GM21786 (cell line): Measurements from ENCODE around the gene LRRC59.

Experiments
- ATAC-seq: cut with Tn5 transposase; IDR thresholded peaks from one replicate; pipeline ENCODE4 v1.9.1; 2021; ENCODE audit not compliant: unreplicated experiment

The LRRC59 gene

DNA sequence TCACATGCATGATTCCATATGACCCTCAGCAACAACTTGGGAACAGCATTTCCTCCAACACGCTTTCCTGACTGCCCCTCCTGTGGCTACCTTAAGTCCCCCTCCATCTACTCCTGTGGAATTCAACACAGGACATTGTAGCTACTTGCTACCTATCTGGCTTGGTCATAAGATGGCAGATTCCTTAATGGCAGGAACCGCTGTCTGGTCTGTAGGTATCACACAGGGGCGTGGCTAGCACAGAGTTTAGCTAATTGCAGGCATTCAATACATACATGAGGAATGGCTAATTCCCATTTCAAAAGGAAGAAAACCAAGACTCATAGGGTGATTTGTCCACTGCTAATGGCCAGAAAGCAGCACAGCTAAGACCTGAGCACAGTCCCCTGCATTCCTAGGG lies 8.6 kb downstream of the LRRC59 start:
- no peak for ATAC-seq

DNA sequence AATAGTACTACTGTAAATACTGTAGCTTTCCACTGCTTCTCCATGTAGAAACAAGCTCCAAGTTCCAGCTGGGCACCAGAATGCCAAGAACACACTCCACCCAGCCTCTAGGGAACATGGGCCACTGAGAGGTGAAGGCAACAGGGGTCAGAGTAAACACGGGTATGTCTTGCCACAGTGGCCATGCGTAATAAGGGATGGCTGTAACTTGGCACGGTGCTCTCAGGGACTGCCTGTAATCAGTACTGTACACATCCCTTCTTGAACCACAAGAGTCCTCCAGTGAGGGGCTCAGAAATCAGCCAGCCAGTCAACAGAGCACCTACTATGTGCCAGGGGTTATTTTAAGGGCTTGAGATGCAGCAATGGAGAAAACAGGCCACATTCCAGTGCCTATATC lies 10.8 kb downstream of the LRRC59 start:
- ATAC-seq, result no peak

DNA sequence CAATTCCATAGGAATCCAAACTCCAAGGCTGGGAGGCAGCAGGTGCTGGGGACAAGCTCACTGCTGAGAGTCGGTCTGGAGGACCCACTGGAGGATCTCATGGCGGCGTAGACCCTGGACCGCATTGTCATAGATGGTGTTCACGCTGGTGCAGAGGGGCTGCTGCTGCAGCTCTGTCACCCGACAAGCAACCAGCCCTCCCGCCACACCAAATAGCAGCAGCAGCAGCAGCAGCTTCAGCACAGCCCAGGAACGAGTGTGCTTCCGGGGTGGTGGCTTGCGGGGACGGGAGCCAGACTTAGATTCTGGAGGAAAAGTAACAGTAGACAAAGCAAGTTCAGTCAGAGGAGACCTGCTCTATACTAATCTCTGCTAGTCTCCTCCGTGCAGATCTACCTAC lies 14.4 kb downstream of the LRRC59 start:
- no peak for ATAC-seq

DNA sequence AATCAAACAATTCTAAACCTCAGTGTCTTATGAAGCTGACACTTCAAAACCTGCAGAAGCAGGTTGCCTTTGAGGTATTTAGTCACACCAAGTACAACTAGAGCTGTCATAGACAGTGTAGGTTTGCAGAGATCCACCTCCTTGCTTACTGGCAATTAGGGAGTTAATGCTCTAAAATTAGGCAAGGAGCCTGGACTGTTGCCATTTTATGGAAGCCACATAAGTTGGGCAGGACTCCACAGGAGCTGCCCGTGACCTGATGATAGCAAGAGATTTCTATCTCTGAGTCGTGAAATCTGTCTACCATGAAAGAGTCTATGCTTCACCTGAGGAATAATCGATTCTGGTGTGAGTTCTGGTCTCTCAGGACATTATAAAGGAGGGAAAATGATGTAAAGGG lies 15.4 kb downstream of the LRRC59 start:
- no peak for ATAC-seq

DNA sequence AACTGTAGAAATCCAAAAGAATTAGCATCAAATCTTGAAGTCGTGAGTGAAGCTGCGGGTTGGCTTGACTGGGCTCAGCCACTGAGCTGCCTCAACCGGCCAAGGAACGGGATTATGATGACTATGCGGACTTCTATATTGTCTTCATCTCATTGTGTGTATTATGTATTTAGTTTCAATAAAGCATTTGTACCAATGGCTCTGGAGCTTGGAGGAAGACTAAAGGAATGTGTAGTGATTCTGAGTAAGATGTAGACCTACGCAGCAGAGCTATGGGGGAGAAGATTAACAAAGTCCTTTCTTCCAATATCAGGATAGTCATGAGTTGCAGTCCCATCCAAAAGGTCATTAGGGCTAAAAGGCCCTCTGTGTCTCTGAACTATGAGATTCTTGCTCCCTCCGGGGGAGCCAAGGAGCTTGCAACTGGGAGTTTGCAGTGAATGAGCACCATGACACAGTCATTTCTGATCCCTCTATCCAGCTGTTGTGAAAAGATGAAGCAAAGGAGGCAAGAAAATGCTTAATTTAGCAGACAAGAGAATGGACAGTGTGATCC lies 16.0 kb downstream of the LRRC59 start:
- no peak for ATAC-seq

DNA sequence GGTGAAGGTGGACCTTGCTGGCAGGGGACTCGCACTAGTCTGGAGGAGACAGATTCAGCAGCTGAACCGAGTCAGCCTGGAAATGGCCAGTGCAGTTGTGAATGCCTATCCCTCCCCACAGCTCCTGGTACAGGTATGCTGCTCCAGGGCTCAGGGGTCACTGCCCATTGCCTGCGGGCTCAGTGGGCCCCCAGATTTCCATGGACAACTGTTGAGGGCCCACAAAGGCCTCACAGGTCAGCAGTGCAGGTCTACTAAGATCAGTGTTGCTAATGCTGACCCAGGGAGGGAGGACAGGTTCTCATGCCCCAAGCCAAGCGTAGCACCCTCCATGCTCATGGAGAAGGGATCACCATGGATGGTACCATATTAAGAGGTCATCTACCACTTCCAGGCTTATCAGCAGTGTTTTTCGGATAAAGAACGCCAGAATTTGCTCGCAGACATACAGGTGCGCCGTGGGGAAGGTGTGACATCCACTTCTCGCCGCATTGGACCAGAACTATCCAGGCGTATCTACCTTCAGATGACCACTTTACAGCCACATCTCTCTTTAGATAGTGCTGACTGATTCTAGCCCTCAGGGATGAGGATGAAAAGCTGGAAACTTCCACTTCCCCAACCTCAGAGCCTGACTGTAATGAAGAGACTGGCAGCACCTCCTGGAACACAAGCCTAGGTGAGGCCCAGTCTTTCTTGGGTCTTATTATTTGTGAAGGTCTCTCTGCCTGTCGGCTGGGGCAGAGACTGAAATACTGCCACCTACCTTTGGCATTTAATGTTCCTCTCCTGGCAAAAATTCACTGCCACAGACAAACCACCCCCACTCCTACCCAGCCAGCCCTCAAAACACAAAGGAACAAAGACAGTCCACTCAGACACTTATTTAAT lies 16.7 kb downstream of the LRRC59 start:
- no peak for ATAC-seq

DNA sequence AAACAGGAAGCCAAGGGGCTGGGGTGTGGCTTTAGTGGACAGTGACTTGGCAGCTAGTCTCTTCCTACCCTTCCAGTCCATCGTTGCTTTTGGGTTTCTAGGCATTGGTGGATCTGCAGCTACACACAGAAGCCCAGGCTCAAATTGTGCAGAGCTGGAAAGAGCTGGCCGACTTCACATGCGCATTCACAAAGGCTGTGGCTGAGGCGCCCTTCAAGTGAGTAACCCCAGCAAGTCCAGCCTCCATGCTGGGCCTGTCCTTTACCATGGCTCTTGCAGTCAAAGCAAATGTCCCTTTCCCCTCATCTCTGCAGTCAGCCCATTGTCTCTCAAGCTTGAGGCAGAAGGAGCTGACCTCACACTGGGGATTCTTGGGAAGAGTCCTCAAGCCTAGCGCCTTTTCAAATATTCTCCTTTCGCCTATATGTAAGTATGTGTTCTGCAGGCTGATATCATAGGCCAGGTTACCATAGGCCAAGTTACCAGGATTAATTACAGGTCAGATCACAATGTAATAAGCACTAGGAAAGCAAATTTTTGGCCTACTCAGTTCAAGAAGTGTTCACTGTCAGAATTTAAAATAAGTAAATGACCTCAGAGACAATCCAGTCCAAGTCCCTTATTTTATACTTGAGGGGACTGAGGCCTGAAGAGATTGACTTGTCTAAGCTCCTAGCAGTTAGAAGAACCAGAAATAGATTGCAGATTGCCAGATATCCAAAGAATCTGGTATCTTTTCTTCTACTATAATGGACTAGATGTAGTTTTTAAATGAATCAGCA lies 17.8 kb downstream of the LRRC59 start:
- ATAC-seq, result no peak

DNA sequence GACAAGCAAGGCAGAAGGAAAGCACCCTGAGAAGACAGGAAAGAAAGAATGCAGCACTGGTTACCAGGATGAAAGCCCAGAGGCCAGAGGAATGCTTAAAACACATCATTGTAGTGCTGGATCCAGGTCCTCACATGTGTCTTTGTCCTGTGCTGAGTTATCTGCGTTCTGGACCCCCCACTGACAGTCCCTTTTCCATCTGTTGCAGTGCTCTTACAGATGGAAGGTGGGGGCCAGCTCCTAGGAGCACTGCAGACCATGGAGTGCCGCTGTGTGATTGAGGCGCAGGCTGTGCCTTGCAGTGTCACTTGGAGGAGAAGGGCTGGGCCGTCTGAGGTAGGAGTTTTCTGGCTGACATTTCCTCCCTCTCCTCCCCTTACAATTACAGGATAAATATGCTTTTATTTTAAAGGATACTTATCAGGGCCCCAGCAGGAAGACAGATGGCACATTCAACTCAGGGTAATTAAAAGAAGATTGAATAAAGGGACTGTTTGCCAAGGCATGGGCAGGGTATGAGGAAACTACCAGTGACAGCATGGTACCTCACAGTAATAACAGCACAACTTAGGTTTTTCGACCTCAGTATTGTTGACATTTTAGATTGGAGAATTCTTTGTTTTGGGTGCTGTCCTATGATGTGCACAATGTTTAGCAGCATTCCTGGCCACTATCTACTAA lies 21.3 kb downstream of the LRRC59 start:
- no peak for ATAC-seq

DNA sequence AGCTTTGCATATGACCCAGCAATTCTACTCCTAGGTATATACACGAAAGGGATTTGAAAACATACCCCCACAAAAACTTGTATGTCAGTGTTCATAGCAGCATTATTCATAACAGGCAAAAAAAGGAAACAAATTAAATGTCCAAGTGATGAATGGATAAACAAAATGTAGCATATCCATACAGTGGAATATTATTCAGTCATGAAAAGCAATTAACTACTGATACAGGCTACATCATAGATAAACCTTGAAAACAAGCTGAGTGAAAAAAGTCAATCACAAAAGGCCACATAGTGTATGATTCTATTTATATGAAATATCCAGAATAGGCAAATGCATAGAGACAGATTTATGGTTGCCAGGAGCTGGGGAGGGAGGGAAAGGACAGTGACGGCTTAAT lies 23.6 kb downstream of the LRRC59 start:
- no peak for ATAC-seq

DNA sequence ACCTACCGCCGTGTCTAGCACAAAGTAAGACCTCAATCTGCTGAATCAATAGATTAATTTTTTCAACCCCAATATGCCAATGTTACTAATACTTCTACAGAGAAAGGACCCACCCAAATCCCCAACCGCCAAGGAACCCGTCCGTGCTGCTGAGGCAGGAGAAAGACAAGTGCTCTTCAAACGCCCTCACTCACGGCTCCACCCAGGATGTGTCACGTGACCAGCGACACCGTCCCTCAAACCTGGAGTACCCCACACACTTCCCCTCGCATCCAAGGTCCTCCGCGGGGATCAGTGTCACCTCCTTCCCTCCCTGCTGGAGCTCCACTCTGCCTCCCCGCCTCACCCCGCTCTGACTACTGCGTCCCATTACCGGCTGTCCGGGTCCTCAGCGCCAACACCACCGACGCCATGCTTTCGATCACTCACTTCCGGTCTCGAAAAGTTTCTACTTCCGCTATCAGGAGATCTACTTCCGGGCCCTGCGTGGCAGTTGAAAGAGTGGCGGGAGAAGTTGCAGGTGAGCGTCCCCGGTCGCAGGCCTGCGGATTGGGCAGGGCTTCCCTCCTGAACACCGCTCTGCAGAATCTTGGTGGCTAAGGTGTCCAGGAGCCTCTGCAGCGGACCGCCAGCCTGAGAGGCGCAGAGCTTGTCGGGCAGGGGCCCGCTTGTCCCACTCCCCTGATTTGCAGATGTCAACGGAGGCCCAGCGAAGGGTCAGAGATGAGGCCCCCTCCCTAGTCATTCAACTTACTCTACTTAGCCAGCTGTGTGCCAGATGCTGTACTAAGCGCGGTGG lies 24.4 kb downstream of the LRRC59 start, which contains the start of the genes EME1 and MRPL27:
Gene EME1 (plus strand): TSS at position 472 of the 799 bp plus-strand sequence. CDS start 1,980 bp downstream, outside the sequence.
Gene MRPL27 (minus strand): TSS at position 427 of the 799 bp plus-strand sequence. CDS start 14 bp downstream, at position 413.
- peak; percentile 91 for ATAC-seq

DNA sequence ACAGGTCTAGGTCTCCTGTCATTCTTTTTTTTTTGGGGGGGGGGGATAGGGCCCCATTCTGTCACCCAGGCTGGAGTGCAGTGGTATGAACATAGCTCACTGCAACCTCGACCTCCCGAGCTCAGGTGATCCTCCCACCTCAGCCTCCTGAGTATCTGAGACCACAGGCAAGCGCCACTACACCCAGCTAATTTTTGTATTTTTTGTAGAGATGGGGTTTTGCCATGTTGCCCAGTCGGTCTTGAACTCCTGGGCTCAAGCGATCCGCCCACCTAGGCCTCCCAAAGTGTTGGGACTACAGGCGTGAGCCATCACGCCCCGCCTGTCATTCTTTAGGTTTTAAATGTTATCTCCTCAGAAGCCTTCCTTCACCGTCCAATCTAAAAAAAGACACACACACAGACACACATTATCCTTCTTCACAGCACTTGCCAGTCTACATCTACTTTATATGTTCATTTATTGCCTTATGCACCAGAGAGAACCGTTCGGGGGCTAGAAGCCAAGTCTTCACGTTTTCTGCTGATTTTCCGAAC lies 25.0 kb downstream of the LRRC59 start:
- no peak for ATAC-seq

DNA sequence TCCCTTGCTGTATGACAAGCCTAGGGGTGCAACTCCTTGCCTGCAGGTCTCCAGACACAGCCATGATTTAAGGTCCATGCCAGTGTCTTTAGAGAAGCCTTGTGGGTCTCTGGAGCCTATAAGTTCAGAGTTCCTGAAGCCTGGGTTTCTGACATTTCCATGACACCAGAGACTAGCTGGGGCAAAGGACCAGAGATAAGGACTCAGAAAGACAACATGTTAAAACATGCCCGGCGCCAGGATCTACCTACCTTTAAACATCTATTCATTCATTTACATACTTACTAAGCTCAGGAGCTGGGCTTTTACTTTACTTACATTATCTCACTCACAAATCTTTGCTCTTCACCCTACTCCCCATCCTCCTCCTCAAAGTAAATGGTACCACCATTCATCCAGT lies 25.8 kb downstream of the LRRC59 start:
- ATAC-seq, result no peak

DNA sequence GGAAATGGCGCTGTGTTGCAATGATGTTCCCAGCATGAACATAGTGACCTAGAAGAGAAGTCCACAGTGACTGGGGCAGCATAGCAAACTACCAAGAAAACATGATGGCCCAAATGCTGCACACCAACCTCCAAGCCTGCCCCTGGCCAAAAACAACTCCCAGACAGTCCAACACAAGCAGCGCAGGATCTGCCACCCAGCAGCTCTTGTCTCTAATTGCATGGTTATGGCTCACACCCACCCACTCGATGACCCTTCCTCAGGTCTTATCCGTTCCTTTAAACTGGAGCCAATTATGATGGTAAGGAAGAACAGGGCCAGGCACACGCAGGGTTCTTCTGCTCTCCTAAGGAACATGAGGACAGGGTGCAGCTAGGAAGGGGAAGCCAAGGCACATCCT lies 27.3 kb downstream of the LRRC59 start:
- no peak for ATAC-seq

DNA sequence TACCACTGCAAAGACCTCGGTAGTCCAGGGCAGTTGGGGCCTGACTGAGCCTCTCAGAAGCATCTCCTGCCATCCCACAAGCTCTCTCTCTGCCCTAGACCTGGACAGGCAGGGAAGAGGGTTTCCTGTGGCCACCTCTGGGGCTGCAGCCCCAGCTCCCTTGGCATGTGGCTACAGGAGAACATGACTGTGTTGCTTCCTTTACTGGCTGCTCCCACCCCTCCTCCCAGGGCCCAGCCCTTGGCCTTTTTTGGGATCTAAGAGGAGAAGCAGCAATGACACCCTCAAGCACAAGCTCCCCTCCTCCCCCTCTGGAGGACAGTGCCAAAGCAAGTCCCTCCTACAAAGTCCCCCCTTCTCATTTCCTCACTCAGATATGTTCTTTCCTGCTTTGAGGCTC lies 29.9 kb downstream of the LRRC59 start:
- no peak for ATAC-seq

DNA sequence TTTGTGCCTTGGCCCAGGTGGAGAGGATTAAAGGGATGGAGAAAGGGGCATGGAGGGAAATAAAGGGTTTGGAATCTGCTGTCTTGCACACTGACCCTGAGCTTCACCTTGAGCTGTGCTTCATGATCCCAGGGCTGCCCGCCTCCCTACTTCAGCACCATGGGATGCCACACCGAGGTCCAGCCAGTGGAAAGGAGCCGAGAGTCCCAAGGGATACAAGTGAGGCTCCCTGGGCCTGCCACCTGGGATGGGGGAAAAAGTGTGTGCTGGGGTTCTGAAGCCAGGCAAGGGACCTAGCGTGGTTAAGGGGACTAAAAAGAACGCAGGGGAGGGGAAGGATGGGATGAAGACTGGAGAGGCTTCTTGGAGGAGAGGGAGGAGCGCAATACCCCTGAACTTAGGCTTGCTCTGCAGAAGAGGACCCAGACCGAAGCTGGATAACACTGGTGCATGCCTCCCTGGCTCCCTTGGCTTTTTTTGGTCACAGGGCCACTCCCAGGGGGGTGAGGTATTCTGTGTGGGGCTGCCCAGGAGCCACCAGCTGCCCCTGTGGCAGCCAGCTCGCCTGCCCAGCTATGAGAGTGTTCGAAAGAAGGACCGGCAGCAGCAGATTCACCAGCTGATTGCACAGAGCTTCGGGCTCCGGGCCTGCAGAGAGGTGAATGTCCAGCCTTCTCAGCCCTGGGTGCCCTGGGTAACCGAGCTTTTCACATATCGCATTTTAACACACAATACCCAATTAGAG lies 31.5 kb downstream of the LRRC59 start:
- no peak for ATAC-seq

DNA sequence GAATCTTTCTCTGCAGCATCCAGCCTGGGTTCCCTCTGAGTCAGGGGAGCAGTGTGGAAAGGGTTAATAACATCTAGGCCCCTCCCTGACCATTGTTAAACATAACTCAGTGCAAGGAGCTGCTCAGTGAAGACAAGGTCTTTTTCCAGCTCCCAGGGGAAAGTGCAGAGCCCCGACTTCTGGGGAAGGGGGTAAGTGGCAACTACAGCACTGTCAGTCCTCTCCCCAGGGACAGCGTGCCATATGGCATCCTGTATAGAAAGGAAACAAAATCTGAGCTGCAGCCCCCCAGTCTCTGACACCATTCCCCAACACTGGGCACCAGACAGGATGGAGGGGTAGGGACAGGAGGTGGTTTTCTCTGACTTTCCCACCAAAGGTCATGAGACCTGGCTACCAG lies 32.2 kb downstream of the LRRC59 start:
- no peak for ATAC-seq

DNA sequence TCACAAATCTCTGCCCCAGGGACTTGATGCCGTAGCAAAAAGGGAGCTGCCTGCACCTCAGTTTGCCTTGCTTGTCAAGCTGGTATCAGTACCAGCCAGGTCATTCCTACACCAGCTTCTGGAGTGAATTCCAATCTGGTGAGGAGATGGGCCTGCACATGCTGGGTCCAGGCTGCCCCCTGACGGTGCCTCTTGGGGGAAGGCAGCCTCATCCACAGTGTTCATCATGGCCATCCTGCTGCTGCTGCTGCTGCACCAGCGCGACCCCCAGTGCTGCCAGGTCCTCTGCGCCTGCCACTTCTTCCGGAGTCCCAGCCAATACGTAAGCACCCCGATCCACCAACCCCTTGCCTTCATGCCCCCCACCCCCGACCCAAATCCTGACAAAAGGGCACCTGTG lies 32.6 kb downstream of the LRRC59 start:
- ATAC-seq, result no peak

DNA sequence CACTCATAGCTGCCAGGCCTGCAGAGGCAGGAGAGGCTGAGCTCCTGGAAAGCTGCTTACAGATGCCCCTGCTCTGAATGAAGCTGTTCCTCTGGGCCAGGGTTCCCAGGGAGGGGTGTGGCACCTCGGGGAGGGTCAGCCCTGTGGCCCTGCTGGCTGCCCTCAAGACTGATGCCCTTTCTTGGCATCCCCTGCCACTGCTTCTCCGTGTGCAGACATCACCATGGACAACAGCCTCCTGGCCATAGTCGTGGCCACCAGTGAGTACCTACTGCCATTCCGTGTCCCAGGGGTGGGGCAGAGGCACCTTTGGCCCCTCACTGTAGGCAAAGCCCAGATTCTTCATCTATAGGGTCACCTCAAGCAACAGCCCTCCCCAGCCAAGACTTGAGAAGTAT lies 33.3 kb downstream of the LRRC59 start:
- ATAC-seq, result no peak
